Astrocyte (in vitro differentiated cells and primary cell): ENCODE results near the gene IMMP2L. TPM values are rescaled to one million over a fixed set of nuclear protein-coding genes. Genes with fewer than 3 reads are reported as not detected.
"Not testable (repeated sequence)": the region's sequence is repeated elsewhere in the genome, so short reads cannot be mapped to it uniquely, and the experiment has no call there.

Experiments used
- DNase-seq: peaks from one replicate; pipeline ENCODE4 v3.0.0-alpha.2; 2010; ENCODE audit warnings: low read depth
- FAIRE-seq: peaks from 2 replicates; lab custom pipeline; 2011; peaks lifted over from hg19 to GRCh38; lab: Jason Lieb, UNC
- H2AFZ ChIP-seq: 2 replicates; pipeline ENCODE4 v1.6.0; 2012; ENCODE audit warnings: low read depth, low read length, inconsistent platforms
- H3K27ac ChIP-seq: 2 replicates; pipeline ENCODE4 v1.5.1; 2011; ENCODE audit warnings: low read depth, low read length, inconsistent platforms
- H3K27me3 ChIP-seq: 2 replicates; pipeline ENCODE4 v1.6.0; 2011; ENCODE audit warnings: low read length, inconsistent platforms; ENCODE audit not compliant: insufficient read depth
- H3K36me3 ChIP-seq: 2 replicates; pipeline ENCODE4 v1.5.1; 2011; ENCODE audit warnings: low read length, inconsistent platforms; ENCODE audit not compliant: insufficient read depth
- H3K4me1 ChIP-seq: 2 replicates; pipeline ENCODE4 v1.5.1; 2011; ENCODE audit warnings: low read length, inconsistent platforms; ENCODE audit not compliant: insufficient read depth
- H3K4me2 ChIP-seq: 2 replicates; pipeline ENCODE4 v1.6.0; 2012; ENCODE audit warnings: low read length, inconsistent platforms
- H3K4me3 ChIP-seq: 2 replicates; pipeline ENCODE4 v1.5.1; 2011; ENCODE audit warnings: low read depth, mild to moderate bottlenecking, low read length, inconsistent platforms; ENCODE audit not compliant: insufficient read depth
- H3K79me2 ChIP-seq: 2 replicates; pipeline ENCODE4 v1.6.0; 2012; ENCODE audit warnings: mild to moderate bottlenecking, low read length, inconsistent platforms; ENCODE audit not compliant: insufficient read depth
- H3K9ac ChIP-seq: 2 replicates; pipeline ENCODE4 v1.6.0; 2012; ENCODE audit warnings: mild to moderate bottlenecking, low read length, inconsistent platforms
- H3K9me3 ChIP-seq: 2 replicates; pipeline ENCODE4 v1.5.1; 2012; ENCODE audit warnings: low read depth, mild to moderate bottlenecking, low read length, inconsistent platforms; ENCODE audit not compliant: insufficient read depth
- H4K20me1 ChIP-seq: 2 replicates; pipeline ENCODE4 v1.6.0; 2012; ENCODE audit warnings: low read length, inconsistent platforms; ENCODE audit not compliant: insufficient read depth
- H3K27ac Mint-ChIP-seq: one replicate; pipeline ENCODE4 v1.8.0; 2021; ENCODE audit warnings: mild to moderate bottlenecking, mixed read lengths; ENCODE audit not compliant: unreplicated experiment
- H3K27me3 Mint-ChIP-seq: one replicate; pipeline ENCODE4 v1.8.0; 2021; ENCODE audit warnings: low read depth, mixed read lengths; ENCODE audit not compliant: unreplicated experiment
- H3K36me3 Mint-ChIP-seq: one replicate; pipeline ENCODE4 v1.8.0; 2021; ENCODE audit warnings: low read depth, mixed read lengths; ENCODE audit not compliant: unreplicated experiment
- H3K4me1 Mint-ChIP-seq: one replicate; pipeline ENCODE4 v1.8.0; 2021; ENCODE audit warnings: low read depth, mixed read lengths; ENCODE audit not compliant: unreplicated experiment
- H3K4me3 Mint-ChIP-seq: one replicate; pipeline ENCODE4 v1.8.0; 2021; ENCODE audit warnings: mild to moderate bottlenecking, moderate library complexity, mixed read lengths; ENCODE audit not compliant: unreplicated experiment
- H3K9me3 Mint-ChIP-seq: one replicate; pipeline ENCODE4 v1.8.0; 2021; ENCODE audit warnings: mild to moderate bottlenecking, mixed read lengths; ENCODE audit not compliant: unreplicated experiment
- CTCF ChIP-seq: IDR thresholded peaks from 2 replicates; pipeline ENCODE4 v1.5.1; 2011; ENCODE audit warnings: low read depth, mild to moderate bottlenecking, inconsistent platforms, low read length, moderate library complexity; ENCODE audit not compliant: insufficient read depth
- EZH2 ChIP-seq: IDR thresholded peaks from 2 replicates; pipeline ENCODE4 v1.6.1; 2012; ENCODE audit warnings: mild to moderate bottlenecking, low read length, inconsistent platforms; ENCODE audit not compliant: insufficient read depth
- total RNA-seq: library from RNA; stranded (reverse); gene quantifications from 2 replicates; pipeline ENCODE4 v1.2.1, GENCODE V29; 2021

Gene IMMP2L
- total RNA-seq, 1 donor from 2014 or later = 13.8 TPM

GRCh38 chr7:111508387-111508786 is 53.9 kb downstream of the IMMP2L start:
- Histone ChIP-seq H3K27me3 (no peaks in the 10 kb centered on the region), H3K4me2 (no peak overlapping the region), H3K4me1 (no peaks in the 10 kb centered on the region), H4K20me1 (no peaks in the 10 kb centered on the region), H2AFZ (no peak overlapping the region), H3K9me3 (no peaks in the 10 kb centered on the region), H3K27ac (no peak overlapping the region), H3K4me3 (no peak overlapping the region), H3K79me2 (no peaks in the 10 kb centered on the region), H3K36me3 (no peaks in the 10 kb centered on the region), H3K9ac (no peak overlapping the region)
- FAIRE-seq = no peak
- no peaks in the 10 kb centered on the region for H3K36me3 Mint-ChIP-seq
- H3K9me3 Mint-ChIP-seq = no peaks in the 10 kb centered on the region
- no peaks in the 10 kb centered on the region for H3K27me3 Mint-ChIP-seq
- H3K4me3 Mint-ChIP-seq = no peak overlapping the region
- TF ChIP-seq CTCF = no peak
- TF ChIP-seq EZH2 = no peak
- H3K4me1 Mint-ChIP-seq = no peaks in the 10 kb centered on the region
- DNase-seq = no peak
- H3K27ac Mint-ChIP-seq = no peak overlapping the region

- H3K36me3 Mint-ChIP-seq, H3K4me3 ChIP-seq, DNase-seq, H3K4me2 ChIP-seq, H3K27ac ChIP-seq, H3K9me3 ChIP-seq, H3K9ac ChIP-seq, H4K20me1 ChIP-seq, H3K79me2 ChIP-seq, H3K4me1 ChIP-seq, H3K4me3 Mint-ChIP-seq, H3K27me3 ChIP-seq, H3K36me3 ChIP-seq, H3K27me3 Mint-ChIP-seq, H3K4me1 Mint-ChIP-seq, H2AFZ ChIP-seq, H3K27ac Mint-ChIP-seq, H3K9me3 Mint-ChIP-seq, FAIRE-seq: not testable (repeated sequence)
These were observed 56.9 kb downstream of the IMMP2L start for GRCh38 chr7:111505422-111505821.

- not testable (repeated sequence) for H3K4me3 ChIP-seq, H3K9me3 Mint-ChIP-seq, H4K20me1 ChIP-seq, H3K79me2 ChIP-seq, H3K27me3 ChIP-seq, H3K4me3 Mint-ChIP-seq, H3K4me1 ChIP-seq, H3K27me3 Mint-ChIP-seq, H3K27ac ChIP-seq, H2AFZ ChIP-seq, H3K36me3 Mint-ChIP-seq, H3K36me3 ChIP-seq, FAIRE-seq, H3K9ac ChIP-seq, H3K4me1 Mint-ChIP-seq, H3K9me3 ChIP-seq, DNase-seq, H3K4me2 ChIP-seq, H3K27ac Mint-ChIP-seq
These were observed 60.5 kb downstream of the IMMP2L start for GRCh38 chr7:111501799-111502198.

GRCh38 chr7:111499027-111499426 is 63.3 kb downstream of the IMMP2L start:
- H3K27ac Mint-ChIP-seq = peak overlapping the region; percentile 34

More at GRCh38 chr7:111499027-111499426, 63.3 kb downstream of the IMMP2L start:
- Mint-ChIP-seq H3K4me1 (peaks cover 5% of the 10 kb centered on the region), H3K27me3 (no peaks in the 10 kb centered on the region), H3K36me3 (peaks cover 8% of the 10 kb centered on the region), H3K9me3 (peaks cover 9% of the 10 kb centered on the region), H3K4me3 (no peak overlapping the region)
- Histone ChIP-seq H3K79me2 (no peaks in the 10 kb centered on the region), H3K9me3 (no peaks in the 10 kb centered on the region), H3K27me3 (no peaks in the 10 kb centered on the region), H2AFZ (no peak overlapping the region), H3K36me3 (no peaks in the 10 kb centered on the region), H4K20me1 (no peaks in the 10 kb centered on the region), H3K9ac (no peak overlapping the region), H3K4me2 (peak overlapping the region; percentile 14), H3K27ac (no peak overlapping the region), H3K4me3 (no peak overlapping the region), H3K4me1 (no peaks in the 10 kb centered on the region)
- FAIRE-seq (no peak), DNase-seq (peak; percentile 80)
- TF ChIP-seq EZH2 (no peak), CTCF (no peak)
